Glomerular visceral epithelial cell (primary cell): ENCODE measurements around the gene RNF157.

Source experiments
- DNase-seq: peaks from one replicate; pipeline ENCODE4 v3.0.0-alpha.2; 2016; ENCODE audit errors: extremely low spot score

RNF157 gene

GRCh38 chr17:76157759-76158158 lies 82.5 kb downstream of the RNF157 start:
- no peak for DNase-seq

- DNase-seq, result no peak
Observed at GRCh38 chr17:76156662-76156991, 83.7 kb downstream of the RNF157 start.

GRCh38 chr17:76155988-76156661 lies 84.2 kb downstream of the RNF157 start:
- no peak for DNase-seq

- DNase-seq, result no peak
Observed at GRCh38 chr17:76154936-76155845, 85.1 kb downstream of the RNF157 start.

- DNase-seq, result no peak
Observed at GRCh38 chr17:76154292-76154691, 86.0 kb downstream of the RNF157 start.

GRCh38 chr17:76153640-76154039 lies 86.7 kb downstream of the RNF157 start:
- no peak for DNase-seq

GRCh38 chr17:76153202-76153601 lies 87.1 kb downstream of the RNF157 start:
- no peak for DNase-seq

GRCh38 chr17:76152591-76152990 lies 87.7 kb downstream of the RNF157 start:
- DNase-seq, result no peak

- DNase-seq, result no peak
Observed at GRCh38 chr17:76151896-76152454, 88.3 kb downstream of the RNF157 start.

GRCh38 chr17:76150712-76151622 lies 89.3 kb downstream of the RNF157 start:
- DNase-seq, result no peak

GRCh38 chr17:76149214-76149613 lies 91.1 kb downstream of the RNF157 start:
- no peak for DNase-seq

- DNase-seq, result no peak
Observed at GRCh38 chr17:76148015-76148326, 92.3 kb downstream of the RNF157 start.

- DNase-seq, result peak; percentile 33
Observed at GRCh38 chr17:76147211-76148014, 92.9 kb downstream of the RNF157 start.

- no peak for DNase-seq
Observed at GRCh38 chr17:76146053-76146851, 94.0 kb downstream of the RNF157 start.

GRCh38 chr17:76145231-76146052 lies 94.9 kb downstream of the RNF157 start:
- DNase-seq, result no peak

GRCh38 chr17:76142585-76143041 lies 97.7 kb downstream of the RNF157 start:
- no peak for DNase-seq

- no peak for DNase-seq
Observed at GRCh38 chr17:76142039-76142584, 98.2 kb downstream of the RNF157 start.

- DNase-seq, result peak; percentile 91
Observed at GRCh38 chr17:76141212-76142038, 98.9 kb downstream of the RNF157 start, which contains the start of gene FOXJ1. Gene FOXJ1 (minus strand): TSS chr17:76141245. CDS start chr17:76140395, 850 bp downstream.
